ENCODE results near the gene INTS11. TPM values are rescaled to one million over a fixed set of nuclear protein-coding genes. Genes with fewer than 3 reads are reported as not detected.

Gene INTS11
- total and polyA plus RNA-seq, 2 donors (not counting 1 experiment from before 2014, with no cell fraction given), result 149 to 245 TPM

GRCh38 chr1:1285611-1286311, 38.7 kb downstream of the INTS11 start:
- H4K20me1 ChIP-seq (ENCODE audit: control insufficient read depth, insufficient read depth, low read length, poor library complexity, severe bottlenecking), result no peaks in the 10 kb centered on the region
- H3K27ac ChIP-seq (ENCODE audit: low read length in 2 of 2), result no peak overlapping the region
- H3K9me3 ChIP-seq (ENCODE audit: control extremely low read depth in 1 of 3, control insufficient read depth in 2 of 3, insufficient read depth in 1 of 3, low read length in 2 of 3), result no peaks in the 10 kb centered on the region
- Mint-ChIP-seq H3K4me3 (no peak overlapping the region), H3K27ac (no peak overlapping the region), H3K4me1 (peaks cover 7% of the 10 kb centered on the region), H3K27me3 (no peaks in the 10 kb centered on the region), H3K9me3 (ENCODE audit: insufficient read depth) (no peaks in the 10 kb centered on the region)
- POLR2A ChIA-PET, result no interaction called here
- CTCF ChIA-PET, result interaction anchor here (0.8 to 1.7 kb wide), 4 partner anchors 11 to 302 kb away, joined by 3 to 5 read pairs (median 4); no protein-coding TSS in a partner anchor
- DNase-seq (no peak), ATAC-seq (ENCODE audit: low read depth) (no peak)
- no peak overlapping the region for H3K4me2 ChIP-seq (replicated peaks; ENCODE audit: low read depth, low read length, poor library complexity, severe bottlenecking)
- H3K4me1 ChIP-seq (ENCODE audit: control insufficient read depth in 2 of 2, insufficient read depth in 2 of 2, low read length in 2 of 2), result peaks cover 0 to 9% of the 10 kb centered on the region in 2 donors
- intact Hi-C loops (cut with micrococcal nuclease), result no loop called here
- H3K27me3 ChIP-seq (replicated peaks in 1 of 4; ENCODE audit: control extremely low read depth in 1 of 4, control insufficient read depth in 3 of 4, insufficient read depth in 4 of 4, low read length in 3 of 4), result no peaks in the 10 kb centered on the region
- H2AFZ ChIP-seq (ENCODE audit: insufficient read depth, low read depth, low read length, poor library complexity, severe bottlenecking), result no peak overlapping the region
- H3K9ac ChIP-seq (ENCODE audit: low read length), result no peak overlapping the region
- no peaks in the 10 kb centered on the region for H3K36me3 ChIP-seq (replicated peaks in 1 of 2; ENCODE audit: control extremely low read depth in 1 of 2, control insufficient read depth in 1 of 2, extremely low read depth in 1 of 2, insufficient read depth in 2 of 2, low read length in 1 of 2)
- no peak for TF ChIP-seq EZH2 (IDR thresholded peaks at IDR 0.05; ENCODE audit: borderline replicate concordance, insufficient read depth, low read depth, low read length, poor library complexity, severe bottlenecking)
- TF ChIP-seq, protein P1, sequence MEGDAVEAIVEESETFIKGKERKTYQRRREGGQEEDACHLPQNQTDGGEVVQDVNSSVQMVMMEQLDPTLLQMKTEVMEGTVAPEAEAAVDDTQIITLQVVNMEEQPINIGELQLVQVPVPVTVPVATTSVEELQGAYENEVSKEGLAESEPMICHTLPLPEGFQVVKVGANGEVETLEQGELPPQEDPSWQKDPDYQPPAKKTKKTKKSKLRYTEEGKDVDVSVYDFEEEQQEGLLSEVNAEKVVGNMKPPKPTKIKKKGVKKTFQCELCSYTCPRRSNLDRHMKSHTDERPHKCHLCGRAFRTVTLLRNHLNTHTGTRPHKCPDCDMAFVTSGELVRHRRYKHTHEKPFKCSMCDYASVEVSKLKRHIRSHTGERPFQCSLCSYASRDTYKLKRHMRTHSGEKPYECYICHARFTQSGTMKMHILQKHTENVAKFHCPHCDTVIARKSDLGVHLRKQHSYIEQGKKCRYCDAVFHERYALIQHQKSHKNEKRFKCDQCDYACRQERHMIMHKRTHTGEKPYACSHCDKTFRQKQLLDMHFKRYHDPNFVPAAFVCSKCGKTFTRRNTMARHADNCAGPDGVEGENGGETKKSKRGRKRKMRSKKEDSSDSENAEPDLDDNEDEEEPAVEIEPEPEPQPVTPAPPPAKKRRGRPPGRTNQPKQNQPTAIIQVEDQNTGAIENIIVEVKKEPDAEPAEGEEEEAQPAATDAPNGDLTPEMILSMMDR (IDR thresholded peaks at IDR 0.05), result no peak
- WGBS (ENCODE audit: insufficient coverage), result 78% methylated on average over 37 of the region's 37 CpGs
- no peak overlapping the region for H3K4me3 ChIP-seq (ENCODE audit: control extremely low read depth in 1 of 5, extremely low read depth in 1 of 5, insufficient read depth in 1 of 5, low read depth in 2 of 5, low read length in 4 of 5)
- H3K79me2 ChIP-seq (ENCODE audit: control insufficient read depth, insufficient read depth, low read length), result no peaks in the 10 kb centered on the region

DNA sequence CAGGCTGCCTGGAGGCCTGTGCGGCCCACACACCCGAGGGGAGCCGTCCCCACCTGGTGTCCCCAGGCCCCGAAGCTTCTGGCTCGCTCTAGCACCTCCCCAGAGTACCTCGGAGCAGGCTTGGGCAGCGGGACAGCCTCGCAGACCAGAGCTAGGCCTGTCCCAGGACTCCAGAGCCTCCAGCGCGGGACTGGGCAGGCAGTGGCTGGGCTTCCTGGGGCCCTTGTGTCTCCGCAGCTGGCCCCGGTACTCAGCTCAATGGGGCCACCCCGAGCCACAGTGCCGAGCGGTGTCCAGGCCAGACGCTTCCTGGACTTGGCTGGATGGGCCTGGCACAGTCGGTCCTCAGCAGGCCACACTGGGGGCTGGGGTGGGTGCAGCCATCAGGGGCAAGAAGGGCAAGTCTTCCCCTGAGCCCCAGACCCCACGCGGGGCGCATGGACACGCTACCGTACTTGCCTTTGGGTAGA, 39.3 kb downstream of the INTS11 start:
- no peak overlapping the region for H3K4me3 ChIP-seq (ENCODE audit: control extremely low read depth in 1 of 5, extremely low read depth in 1 of 5, insufficient read depth in 1 of 5, low read depth in 2 of 5, low read length in 4 of 5)
- no peak for DNase-seq
- no peak for TF ChIP-seq EZH2 (IDR thresholded peaks at IDR 0.05; ENCODE audit: borderline replicate concordance, insufficient read depth, low read depth, low read length, poor library complexity, severe bottlenecking)
- TF ChIP-seq, protein P1 (IDR thresholded peaks at IDR 0.05), result no peak
- no peak for ATAC-seq (ENCODE audit: low read depth)
- H3K27me3 Mint-ChIP-seq, result no peaks in the 10 kb centered on the region
- no peaks in the 10 kb centered on the region for H3K9me3 ChIP-seq (ENCODE audit: control extremely low read depth in 1 of 3, control insufficient read depth in 2 of 3, insufficient read depth in 1 of 3, low read length in 2 of 3)
- no peak overlapping the region for H3K4me2 ChIP-seq (replicated peaks; ENCODE audit: low read depth, low read length, poor library complexity, severe bottlenecking)
- H3K27ac Mint-ChIP-seq, result no peak overlapping the region
- H3K9ac ChIP-seq (ENCODE audit: low read length), result no peak overlapping the region
- H3K4me3 Mint-ChIP-seq, result no peak overlapping the region
- H3K27me3 ChIP-seq (replicated peaks in 1 of 4; ENCODE audit: control extremely low read depth in 1 of 4, control insufficient read depth in 3 of 4, insufficient read depth in 4 of 4, low read length in 3 of 4), result no peaks in the 10 kb centered on the region
- H3K36me3 ChIP-seq (replicated peaks in 1 of 2; ENCODE audit: control extremely low read depth in 1 of 2, control insufficient read depth in 1 of 2, extremely low read depth in 1 of 2, insufficient read depth in 2 of 2, low read length in 1 of 2), result no peaks in the 10 kb centered on the region
- peaks cover 0 to 4% of the 10 kb centered on the region in 2 donors for H3K4me1 ChIP-seq (ENCODE audit: control insufficient read depth in 2 of 2, insufficient read depth in 2 of 2, low read length in 2 of 2)
- CTCF ChIA-PET, result no interaction called here
- no peaks in the 10 kb centered on the region for H4K20me1 ChIP-seq (ENCODE audit: control insufficient read depth, insufficient read depth, low read length, poor library complexity, severe bottlenecking)
- no peaks in the 10 kb centered on the region for H3K9me3 Mint-ChIP-seq (ENCODE audit: insufficient read depth)
- 93% methylated on average over 22 of the region's 22 CpGs for WGBS (ENCODE audit: insufficient coverage)
- peaks cover 4% of the 10 kb centered on the region for H3K4me1 Mint-ChIP-seq
- intact Hi-C loops (cut with micrococcal nuclease), result no loop called here
- no peak overlapping the region for H2AFZ ChIP-seq (ENCODE audit: insufficient read depth, low read depth, low read length, poor library complexity, severe bottlenecking)
- no peak overlapping the region for H3K27ac ChIP-seq (ENCODE audit: low read length in 2 of 2)
- no peaks in the 10 kb centered on the region for H3K79me2 ChIP-seq (ENCODE audit: control insufficient read depth, insufficient read depth, low read length)
- POLR2A ChIA-PET, result no interaction called here
